ENCODE measurements around the gene DIP2B.
"Not testable (repeated sequence)": the region's sequence is repeated elsewhere in the genome, so short reads cannot be mapped to it uniquely, and the experiment has no call there.

DIP2B gene

GRCh38 chr12:50504798-50505674 is at the start of gene DIP2B:
Gene DIP2B, plus strand, starts transcription at chr12:50504985. Its CDS starts 156 bp downstream, at chr12:50505141.
- peak; percentile 97 for DNase-seq

GRCh38 chr12:50458606-50459005 is 46.2 kb upstream of the DIP2B start:
- no peak for DNase-seq

DNA sequence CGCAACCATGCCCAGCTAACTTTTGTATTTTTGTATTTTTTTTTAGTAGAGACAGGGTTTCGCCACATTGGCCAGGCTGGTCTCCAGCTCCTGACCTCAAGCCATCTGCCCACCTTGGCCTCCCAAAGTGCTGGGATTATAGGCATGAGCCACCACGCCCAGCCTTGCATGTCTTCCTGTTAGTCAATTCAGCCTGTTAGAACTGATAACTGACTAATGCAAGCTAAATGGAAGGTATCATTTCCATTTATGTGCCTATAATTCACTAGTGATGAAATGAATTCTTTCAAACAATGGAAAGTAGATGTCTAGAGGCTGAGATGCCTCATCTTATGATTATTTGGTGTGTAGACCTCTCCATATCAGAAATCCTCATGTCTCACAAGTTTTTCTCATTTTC is 37.3 kb upstream of the DIP2B start:
- no peak for DNase-seq

DNA sequence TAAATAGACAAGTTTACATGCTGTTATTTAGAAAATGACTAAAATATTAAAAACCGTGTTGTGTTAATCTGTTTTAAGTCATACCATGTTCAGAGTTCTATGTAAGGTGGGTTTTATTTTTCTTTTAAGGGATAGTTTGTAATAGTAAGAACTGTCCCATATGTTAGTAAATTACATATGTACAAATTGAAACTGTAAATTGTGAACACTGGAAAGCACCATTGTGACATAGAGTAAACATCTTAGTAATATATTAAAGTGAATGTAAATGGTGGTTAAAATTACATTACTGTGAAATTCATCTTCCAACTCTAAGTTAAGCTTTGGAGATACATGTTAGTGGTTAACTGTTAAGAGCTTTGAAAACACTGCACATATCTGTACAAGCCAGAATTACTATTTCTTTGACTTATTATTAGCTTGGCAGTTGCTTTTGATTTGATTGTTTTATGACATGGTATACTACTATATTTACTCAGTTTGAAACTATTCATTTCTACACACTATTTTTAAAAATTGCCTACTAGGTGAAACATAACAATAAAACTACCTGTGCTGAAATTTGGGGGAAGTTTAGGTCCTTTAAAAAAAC is 27.4 kb upstream of the DIP2B start:
- DNase-seq, result no peak

- DNase-seq, result no peak
Measured at GRCh38 chr12:50482571-50482970, 22.2 kb upstream of the DIP2B start.

GRCh38 chr12:50483488-50483887 is 21.3 kb upstream of the DIP2B start:
- no peak for DNase-seq

GRCh38 chr12:50488801-50489200 is 16.0 kb upstream of the DIP2B start:
- no peak for DNase-seq

- DNase-seq, result not testable (repeated sequence)
Measured at GRCh38 chr12:50498119-50498518, 6.7 kb upstream of the DIP2B start.

DNA sequence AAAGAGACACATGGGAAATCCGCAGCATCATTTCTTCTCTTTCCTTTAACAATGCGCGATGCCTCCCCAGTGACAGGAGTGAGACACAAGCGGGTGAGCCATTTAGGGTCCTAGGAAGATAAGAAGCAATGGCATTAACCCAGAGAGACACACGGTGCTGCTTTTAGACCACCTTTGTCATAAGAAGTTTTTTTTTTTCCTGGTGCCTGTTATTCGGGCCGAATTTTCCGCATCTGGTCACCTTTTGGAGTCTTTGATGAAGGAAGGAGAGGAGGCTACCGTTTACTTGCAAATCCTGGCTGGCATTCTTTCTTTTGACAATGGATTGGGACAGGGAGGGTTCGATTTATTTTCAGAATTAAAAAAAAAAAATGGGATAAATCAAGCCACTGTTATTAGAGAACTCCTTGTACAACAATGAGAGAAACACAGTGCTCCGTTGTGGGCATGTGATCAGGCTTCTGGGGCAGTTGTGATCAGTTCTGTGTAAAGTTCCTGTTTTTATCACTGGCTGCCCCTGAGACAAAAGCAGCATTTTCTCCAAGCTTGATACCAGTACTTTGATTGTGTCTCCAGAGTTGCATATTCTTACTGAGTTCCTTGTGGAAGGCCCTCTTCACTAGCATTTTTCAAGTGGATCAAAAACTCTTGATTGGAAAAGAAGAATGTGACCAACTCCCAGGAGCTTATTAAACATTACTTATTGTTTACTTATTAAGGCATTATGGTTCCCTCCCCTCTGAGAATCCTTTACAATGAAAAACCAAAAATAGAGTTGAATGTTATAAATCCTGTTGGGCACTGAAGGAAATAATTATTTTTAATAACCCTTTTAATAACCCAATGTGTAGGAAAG is 1.1 kb downstream of the DIP2B start:
- no peak for DNase-seq

DNA sequence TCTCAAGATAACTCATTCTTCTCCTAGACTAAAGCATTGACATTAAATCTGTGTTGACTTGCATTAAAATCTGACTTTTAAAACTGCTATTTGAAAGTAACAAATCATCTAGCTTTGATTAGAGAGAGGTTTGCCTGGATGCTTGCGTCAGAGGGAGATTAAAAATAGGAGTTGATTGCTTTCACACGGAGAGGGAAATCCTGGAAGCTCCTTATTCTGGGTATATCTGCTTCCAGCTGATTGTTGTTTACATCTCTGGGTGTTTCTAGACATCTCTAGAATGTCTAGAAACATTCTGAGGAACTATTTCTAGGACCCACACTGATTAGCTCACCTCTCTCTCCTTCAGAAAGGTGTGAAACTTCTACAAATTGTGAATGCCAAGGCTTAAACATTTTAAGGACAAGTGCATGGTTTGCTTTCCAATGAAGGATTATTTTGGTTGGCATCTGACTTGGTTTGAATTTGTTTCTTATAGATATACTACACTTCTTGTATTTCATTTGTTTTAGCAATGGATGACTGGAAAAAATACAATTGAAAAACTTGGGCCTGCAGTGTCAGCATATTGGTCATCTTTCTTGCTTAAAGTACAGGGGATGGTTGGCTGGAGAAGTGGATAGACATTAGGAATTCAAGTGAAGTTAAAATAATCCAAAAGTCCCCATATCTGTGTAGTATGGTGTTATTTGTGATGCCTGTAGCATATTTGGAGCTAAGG is 2.1 kb downstream of the DIP2B start:
- no peak for DNase-seq

GRCh38 chr12:50507474-50507838 is 2.7 kb downstream of the DIP2B start:
- no peak for DNase-seq

DNA sequence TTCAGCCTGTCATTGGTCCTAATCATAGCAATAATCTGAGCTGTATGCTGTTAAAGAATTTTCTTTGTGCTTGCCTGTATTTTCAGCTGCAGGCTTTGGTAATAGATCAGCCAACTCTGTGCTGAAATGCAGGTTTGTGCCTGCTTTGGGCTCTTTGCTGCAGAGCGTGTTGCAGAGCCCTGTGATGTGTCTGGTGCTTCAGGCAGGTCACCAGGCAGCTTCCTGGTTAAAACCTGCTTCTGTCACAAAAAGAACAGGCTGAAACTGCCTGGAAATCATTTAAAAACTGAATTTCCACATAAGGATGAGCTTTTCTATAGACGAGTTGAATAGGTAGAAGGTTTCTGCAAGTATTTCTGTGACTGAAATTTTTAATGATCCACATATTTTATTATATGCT is 3.1 kb downstream of the DIP2B start:
- DNase-seq, result no peak

GRCh38 chr12:50508414-50508813 is 3.6 kb downstream of the DIP2B start:
- DNase-seq, result no peak

DNA sequence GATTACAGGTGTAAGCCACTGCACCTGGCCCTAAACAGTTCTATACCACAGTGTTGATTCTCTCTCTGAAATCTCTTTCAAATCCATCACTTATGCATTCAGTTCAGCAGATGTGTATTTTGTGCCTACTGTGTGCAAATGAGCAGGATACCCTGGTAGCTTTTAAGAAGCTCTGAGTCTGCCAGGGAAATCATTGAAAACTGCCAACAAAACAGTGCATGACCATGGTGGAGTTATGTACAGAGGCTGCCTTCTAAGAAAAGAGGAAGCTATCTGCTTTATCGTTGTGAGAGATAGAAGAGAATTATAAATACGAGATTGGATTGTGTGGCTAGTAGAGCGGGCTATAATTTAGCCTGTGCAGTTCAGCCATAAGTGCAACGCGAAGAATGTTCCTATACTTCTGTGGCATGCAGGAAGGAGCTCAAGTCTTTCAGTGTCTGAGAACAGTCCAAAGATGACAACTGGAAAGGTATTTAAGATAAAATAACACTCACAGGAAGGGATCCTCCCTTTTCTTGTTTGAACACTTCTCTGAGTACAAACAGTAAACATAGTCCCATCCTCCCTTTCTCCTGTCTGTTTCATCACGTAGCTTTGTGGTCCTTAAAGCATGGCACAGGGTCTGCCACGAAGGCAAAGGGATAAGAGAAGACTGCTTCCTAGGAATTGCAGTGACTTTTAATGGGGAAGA is 4.3 kb downstream of the DIP2B start:
- DNase-seq, result no peak

GRCh38 chr12:50514526-50515276 is 9.9 kb downstream of the DIP2B start:
- no peak for DNase-seq

GRCh38 chr12:50515587-50515986 is 10.8 kb downstream of the DIP2B start:
- DNase-seq, result no peak

- DNase-seq, result no peak
Measured at GRCh38 chr12:50517421-50518048, 12.8 kb downstream of the DIP2B start.

- no peak for DNase-seq
Measured at GRCh38 chr12:50518090-50518489, 13.3 kb downstream of the DIP2B start.

DNA sequence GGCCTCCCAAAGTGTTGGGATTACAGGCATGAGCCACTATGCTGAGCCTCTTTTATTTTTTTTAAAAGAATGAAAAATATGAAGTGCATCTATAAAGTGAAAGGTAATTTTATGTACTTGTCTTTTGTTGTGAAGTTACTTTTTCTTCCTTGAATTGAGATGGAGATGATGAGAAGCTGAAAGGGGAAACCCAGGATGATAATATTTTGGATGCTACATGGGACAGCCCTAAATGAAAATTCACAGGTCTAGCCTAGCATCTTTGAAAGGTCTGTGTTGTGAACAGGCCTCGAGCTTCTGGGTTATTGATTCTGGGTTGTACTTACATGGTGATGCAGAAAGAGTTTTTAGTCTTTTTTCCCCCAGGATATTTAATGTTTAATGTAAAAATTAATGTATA is 14.6 kb downstream of the DIP2B start:
- DNase-seq, result no peak

- no peak for DNase-seq
Measured at GRCh38 chr12:50520416-50521207, 15.8 kb downstream of the DIP2B start.

Measured in activated naive CD4-positive, alpha-beta T cell treated with Interleukin-2 at 50 U/mL for 16 hours (primary cell).